Limb (tissue), 2 donors: Measurements from ENCODE around the gene TMEM114.

Experiments
- DNase-seq, 2 donors: peaks; one replicate each; pipeline ENCODE4 v3.0.0-alpha.2; 2016; ENCODE audit errors: extremely low spot score in 2 of 2

Gene TMEM114

DNA sequence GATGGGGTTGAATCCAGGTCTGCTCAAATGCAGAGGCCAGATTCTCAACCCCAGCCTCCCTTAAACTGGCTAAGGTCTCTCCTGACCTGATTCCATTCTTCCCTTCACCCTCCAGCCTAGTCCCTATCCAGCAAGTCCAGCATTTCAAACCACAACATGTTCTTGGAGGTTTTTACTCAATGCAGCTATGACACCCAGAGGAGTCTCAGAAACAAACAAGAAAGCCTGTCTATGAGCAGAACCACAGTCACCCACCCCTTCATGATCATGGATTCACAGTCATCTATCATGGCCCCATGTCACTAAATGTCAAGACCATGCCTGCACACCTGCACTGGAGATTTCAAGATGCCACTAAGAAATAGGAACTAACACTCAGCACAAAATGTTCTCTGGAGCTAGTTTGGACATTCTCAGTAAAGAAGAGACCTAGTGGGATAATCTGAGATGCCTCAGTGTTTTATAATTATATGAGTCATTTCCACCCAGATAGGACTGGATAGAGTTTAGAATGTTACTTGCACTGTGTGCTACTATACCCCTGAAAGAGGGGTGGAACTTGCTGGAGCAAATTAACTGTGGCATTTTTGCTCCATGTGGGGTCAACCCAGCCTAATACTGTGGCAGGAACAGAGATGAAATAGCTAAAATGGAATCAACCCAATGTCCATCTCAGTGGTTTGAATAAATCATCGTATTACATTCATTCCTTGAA, 21.7 kb upstream of the TMEM114 start:
- DNase-seq = no peak

DNA sequence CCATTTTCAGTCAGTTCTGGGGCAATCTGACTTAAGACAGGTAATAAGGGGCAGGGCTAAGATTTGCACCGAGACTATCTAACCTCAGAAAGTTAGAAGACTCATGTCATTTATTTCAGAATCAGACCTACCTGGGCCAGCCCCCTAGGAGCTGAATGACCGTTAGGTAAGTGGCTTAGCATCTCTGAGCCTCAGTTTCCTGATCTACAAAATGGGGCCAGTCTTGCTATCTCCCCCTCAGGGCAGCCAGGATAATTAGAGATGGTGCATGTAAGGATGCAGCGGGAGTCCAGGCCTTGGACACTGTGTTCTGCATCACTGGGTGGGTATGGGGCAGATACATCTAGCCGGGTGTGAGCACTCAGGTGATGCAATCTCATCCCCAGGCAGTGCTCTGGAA, 20.8 kb upstream of the TMEM114 start:
- no peak for DNase-seq

DNA sequence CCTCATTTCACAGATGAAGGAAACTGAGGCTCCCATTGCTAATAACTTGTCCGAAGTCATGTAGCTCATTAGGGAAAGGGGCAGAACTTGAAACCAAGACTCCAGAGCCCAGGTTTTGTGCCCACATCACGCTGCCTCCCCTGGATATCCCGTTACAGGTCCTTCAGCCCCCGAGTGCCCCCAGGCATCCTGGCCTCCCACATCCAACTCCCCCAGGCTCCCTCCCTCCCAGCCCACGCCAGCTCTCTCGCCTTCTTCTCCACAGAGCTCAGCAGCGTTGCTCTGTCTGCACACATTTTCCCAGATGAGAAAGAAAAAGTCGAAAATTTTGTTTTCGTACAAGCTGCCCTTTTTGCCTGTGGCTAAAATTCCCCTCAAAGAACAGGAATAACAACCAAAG, 16.9 kb upstream of the TMEM114 start:
- DNase-seq = no peak

DNA sequence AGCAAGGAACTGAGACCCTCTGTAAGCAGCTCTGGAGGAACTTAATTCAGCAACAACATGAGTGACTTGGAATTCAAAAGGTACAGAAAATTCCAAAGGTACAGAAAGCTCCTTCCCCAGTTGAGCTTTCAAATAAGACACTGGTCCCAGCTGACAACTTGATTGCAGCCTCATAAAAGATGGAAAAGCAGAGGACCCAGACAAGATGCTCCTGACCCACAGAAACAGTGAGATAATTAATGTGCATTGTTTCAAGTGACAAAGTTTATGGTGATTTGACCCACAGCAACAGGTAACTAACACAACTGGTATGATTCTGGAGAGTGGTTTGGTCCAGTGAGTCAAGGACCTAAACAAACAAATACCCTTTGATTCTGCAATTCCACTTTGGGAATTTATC, 15.2 kb upstream of the TMEM114 start:
- no peak for DNase-seq

DNA sequence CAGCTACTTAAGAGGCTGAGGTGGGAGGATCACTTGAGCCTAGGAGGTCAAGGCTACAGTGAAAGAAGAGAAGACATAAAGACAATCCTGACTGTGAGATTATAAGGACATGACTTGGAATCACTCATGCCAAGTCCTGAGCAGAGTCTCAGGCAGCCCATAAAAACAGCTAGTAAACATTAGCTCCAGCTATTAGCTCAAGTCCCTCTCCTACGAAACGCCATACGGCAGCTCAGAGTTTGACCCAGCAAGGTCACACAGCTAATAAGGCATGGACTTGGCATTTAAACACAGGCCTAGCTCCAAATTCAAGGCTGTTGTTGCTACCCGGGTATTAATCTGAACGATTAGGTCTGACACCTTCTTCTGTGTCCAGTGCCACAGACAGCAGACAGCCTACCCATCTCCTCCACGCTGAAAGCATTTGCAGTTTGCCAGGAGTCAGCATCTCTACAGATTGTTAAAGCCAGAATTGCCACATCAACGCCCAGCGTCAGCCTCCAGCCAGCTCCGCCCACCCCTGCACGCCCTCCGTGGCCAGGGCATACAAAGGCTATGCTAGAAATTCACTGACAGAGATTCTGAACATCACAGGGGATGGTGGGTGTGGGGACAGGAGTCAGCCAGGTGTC, 9.9 kb upstream of the TMEM114 start:
- no peak for DNase-seq

DNA sequence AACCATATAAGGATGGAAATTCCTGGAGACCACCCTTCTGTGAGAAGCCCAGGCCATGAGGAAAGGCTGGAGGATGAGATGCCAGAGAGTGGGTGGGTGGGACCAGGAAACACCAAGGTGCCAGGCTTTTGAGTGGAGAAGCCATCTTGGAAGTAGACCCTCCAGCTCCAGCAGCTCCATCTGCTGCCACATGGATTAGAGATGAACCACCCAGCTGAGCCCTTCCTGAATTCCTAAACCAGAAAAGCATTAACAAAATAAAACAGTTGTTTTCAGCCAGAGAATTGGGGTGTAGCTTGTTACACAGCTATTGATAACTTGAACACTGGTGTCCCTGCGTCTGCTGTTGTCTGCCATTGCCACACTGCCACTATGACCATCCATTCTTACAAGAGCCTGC, 6.3 kb upstream of the TMEM114 start:
- no peak for DNase-seq

DNA sequence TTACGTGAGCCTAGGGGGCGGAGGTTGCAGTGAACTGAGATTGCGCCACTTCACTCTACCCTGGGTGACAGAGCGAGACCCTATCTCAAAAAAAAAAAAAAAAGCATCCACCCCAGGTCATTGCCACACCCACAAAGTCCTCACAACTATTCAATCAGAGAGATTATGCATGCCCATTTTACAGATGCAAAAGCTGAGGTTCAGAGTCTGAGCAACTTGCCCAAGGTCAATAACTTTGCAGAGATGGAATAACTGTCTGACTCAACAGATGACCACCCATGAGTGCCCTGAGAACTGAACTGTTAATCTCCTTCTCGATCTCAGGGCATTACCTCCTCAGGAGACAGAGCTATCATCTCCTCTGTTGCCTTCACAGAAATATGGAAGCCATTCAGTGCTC, 5.5 kb upstream of the TMEM114 start:
- no peak for DNase-seq

DNA sequence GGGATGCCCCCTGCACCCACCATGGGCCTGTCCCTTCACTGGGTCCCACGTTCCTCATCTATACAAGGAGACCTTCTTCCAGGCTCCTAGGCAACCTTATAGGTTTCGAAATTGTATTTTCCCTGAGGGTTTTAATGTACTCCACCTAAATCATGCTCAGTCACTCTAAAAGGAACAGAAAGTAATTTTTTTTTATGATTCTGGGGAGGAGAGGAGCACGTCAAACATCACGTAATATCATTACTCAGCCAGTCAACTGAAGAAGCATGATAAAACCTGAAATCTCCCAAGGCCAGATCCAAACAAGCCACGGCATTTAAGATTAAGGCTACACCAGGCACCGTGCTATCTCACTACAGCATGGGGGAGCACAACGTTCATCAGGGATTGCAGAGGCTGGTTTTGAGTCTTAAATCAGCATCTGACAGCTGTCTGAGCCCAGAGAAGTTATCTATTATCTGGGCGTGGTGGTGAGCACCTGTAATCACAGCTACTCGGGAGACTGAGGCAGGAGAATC, 3.9 kb upstream of the TMEM114 start:
- DNase-seq = no peak

DNA sequence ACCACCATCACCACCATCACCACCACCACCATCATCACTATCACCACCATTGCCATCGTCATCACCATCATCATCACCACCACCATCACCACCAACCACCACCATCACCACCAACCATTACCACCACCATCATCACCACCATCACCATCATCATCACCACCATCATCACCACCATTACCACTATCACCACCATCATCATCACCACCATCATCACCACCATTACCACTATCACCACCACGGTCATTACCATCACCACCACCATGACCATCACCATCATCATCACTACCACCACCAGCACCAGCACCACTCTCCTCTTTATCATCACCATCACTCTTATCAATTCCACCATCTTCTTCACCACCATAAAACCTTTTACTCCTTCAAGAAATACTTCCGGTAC, 1.1 kb upstream of the TMEM114 start:
- DNase-seq = no peak

DNA sequence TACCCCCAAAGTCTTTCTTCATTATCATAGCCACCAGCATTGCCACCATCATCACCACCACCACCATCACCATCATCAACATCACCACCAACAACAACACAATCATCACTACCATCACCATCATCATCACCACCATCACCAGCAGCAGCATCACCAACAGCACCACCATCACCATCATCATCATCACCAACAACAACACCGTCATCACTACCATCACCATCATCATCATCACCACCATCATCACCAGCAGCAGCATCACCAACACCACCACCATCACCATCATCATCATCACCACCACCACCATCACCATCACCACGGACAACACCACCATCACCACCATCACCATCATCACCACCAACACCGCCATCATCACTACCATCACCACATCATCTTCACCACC, 500 bp upstream of the TMEM114 start:
- DNase-seq = no peak

DNA sequence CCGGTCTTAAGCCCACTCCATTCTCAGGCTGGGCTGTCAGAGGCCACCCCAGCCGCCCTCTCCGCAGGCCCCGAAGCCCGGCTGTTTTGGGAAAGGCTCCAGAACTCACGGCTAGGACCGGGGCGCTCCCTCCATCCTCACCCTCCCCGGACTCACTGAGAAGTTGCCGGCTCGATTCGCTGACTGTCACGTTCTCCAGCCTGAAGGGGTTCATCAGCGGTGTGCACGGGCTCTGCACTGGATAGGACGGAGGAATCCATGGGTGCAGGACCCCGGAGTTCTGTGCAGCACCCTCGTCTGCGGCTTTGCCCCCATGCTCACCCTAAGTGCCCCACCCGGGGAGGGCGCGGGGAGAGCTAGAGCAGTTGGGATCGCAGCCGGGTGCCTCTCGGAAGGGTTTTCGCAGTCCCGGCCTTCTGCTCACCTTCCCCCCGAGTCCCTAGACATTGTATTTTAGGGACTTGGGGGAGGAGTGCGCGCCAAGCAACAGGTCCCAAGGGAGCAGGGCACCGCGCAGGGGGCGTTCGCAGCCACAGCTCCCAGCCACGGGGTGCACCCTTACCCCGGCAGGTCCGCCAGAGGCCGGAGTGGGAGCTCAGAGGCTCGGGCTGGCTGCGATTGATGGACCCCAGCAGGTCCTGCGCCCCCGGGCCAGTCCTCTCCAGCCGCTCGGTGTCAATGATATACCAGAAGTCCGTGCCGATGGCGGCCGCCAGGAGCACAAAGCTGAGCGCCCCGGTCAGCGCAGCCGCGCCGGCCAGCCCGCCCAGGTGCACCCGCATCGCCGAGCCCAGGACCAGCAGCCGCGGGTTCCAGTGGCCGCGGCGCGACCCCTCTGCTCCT, 1.0 kb downstream of the TMEM114 start:
- DNase-seq = no peak

DNA sequence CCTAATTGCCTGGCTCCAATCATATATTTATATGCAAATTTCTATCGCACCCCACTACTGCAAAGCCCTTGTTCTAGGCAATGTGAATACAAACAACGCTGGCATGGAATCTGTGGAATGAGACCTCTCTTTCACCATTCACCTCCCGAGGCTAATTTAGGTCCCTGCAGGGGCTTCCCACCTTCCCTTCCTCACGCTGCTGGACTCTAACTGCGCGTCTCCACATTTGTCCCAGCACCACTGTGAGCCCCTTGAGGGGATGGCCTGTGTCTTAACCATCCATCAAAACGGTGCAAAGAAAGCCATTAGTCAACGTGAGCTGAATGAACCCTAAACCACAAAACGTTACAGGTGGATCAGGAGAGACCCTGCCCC, 1.6 kb downstream of the TMEM114 start:
- DNase-seq = no peak

DNA sequence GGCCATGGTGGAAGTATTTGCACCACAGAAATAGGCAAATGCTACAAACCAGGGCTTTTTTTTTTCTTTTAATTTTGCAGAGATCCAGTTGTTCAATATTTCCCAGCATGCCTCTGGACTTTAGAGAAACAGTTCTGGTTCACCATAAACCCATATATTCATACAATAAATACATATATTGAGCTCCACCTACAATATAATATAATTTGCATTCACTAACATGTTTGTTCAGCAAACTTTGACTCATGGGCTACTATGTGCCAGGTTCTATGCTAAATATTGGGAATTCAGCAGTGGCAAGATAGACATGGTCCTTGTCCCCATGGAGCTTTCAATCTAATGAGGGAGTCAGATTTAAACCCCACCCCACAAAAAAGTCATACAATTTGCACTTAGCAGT, 3.2 kb downstream of the TMEM114 start:
- DNase-seq = no peak

DNA sequence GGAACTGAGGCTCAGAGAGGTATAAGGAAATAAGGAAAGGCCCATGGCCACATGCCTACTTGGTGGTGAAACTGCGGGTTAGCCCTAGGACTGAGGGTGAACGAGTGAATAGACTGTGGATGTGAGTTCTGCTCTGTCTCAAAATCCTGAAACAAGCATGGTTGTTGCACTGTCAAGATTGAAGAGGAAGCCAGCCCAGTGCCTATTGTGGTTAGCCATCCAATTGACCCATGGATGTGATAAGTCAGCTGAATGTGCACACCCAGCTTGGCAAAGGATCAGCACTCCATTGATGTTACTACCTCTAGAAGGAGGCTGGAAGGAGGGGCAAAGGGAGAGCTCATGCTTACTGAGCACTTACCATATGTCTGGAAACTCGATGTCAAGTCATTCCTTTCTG, 4.5 kb downstream of the TMEM114 start:
- no peak for DNase-seq

DNA sequence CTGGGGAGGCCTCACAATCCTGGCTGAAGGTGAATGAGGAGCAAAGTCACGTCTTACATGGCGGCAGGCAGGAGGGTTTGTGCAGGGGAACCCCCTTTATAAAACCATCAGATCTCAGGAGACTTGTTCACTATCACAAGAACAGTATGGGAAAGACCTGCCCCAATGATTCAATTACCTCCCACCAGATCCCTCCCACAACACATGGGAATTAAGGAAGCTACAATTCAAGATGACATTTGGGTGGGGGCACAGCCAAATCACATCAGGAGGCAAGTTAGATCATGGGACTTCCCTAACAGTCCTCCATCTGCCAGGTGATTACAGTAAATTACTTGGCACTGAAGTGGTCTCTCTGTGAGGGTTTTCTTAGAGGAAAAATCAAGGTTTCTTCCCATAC, 5.3 kb downstream of the TMEM114 start:
- no peak for DNase-seq

DNA sequence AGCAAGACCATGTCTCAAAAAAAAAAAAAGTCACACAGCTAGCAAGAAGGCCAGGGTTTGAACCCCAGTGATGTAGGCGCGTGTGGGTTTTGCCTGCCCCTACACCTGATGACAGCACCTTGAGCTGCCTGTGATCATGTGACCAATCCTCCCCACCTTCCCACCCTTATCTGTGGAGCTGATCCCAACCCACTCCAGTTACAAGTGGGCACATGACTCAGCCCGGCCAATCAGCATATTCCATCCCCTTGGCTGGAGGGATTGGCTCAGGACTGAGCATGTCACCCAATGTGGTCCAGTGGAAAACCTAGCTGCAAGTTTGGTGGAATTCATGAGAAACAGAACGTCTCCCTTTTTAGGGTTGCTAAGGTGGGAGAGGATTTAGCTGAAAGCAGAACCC, 6.6 kb downstream of the TMEM114 start:
- no peak for DNase-seq

DNA sequence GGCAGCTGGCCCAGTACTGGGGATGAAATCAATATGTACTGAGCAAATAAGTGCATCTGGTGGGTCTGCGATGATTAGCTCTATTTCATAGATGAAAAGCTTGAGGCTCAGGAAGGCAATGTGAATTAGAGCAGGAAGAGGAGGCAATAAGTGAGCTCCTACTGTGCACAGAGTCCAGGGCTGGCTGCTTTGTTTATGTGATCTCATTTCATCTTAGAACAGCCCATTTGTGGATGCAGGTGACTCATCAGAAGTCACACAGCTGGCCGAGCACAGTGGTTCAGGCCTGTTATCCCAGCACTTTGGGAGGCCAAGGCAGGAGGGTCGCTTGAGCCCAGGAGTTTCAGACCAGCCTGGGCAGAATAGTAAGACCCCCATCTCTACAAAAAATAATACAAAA, 7.1 kb downstream of the TMEM114 start:
- DNase-seq = no peak

DNA sequence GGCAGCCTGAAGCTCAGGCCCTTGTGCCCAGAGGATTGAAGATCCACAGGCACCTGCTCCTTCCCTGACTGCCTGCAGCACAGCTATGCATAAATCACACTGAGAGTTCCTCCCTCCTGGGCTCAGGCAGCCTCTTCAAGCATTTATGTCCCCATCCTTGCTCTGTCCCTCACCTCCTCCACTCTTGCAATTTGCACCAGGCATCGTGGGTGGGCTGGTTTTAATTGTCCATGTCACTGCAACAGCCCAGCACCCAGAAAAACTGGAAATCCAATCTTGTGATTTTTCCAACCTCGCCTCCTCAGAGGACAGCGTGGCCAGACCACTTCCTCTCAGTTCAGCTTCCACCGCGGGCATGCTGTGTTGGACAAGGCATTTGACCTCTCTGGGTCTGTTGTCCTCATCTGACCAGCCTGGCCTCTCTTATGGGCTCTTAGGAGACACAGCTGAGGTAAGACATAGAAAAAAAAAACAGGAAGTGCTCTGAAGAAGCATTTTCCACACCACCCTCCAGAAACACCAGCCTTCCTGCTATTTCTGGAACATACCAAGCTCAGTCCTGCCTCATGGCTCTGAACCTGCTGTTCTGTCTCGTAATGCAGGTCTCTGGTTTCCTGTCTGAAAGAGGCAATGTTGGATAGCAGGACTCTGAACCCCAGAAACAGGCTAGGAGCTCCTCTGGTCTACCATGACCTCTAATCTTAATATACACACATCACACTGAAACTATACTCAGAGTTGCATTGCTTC, 8.3 kb downstream of the TMEM114 start:
- DNase-seq = no peak

DNA sequence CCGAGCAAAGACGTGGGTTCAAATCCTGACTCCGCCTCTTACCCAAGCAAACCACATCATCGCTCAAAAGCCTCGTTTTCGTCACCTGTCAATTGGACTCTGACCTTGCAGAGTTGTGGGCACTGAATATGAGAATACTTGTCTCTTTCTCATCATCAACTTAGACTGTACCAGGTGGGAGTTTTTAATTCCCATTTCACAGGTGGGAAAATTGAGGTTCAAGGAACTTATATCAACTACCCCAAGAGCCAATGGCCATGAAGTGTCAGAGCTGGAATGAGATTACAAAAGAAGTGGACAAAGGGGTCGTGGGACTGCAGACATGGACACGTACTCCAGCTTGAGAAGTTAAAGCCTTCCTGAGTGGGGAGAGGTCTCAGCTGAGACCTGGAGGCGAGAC, 10.8 kb downstream of the TMEM114 start:
- DNase-seq = no peak

DNA sequence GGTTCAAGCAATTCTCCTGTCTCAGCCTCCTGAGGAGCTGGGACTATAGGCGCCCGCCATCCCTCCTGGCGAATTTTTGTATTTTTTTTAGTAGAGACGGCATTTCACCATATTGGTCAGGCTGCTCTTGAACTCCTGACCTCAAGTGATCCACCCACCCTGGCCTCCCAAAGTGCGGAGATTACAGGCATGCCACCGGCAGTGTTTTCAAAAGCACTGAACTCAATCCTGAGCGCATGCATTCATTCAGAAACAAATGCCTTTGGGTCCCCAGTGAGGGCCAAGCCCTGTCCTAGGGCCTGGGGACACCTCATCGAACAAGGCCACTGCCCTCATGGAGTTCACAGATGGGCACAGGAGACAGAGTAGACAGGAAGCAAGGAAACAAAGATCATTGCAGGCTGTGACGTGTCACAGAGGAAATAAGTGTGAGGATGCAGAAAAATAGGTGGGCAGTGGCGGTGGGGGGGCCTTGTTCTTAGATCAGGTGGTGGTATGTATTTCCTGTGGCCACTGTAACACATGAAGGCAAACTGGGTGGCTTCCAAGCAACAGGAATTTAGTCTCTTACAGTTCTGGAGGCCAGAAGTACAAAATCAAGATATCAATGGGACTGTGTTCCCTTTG, 12.5 kb downstream of the TMEM114 start:
- DNase-seq = no peak
